HepG2 (cell line): ENCODE measurements around the gene CCDC106. TPM values are rescaled to one million over a fixed set of nuclear protein-coding genes. Genes with fewer than 3 reads are reported as not detected.

ENCODE experiments used
- ATAC-seq: fragments of 200-7000 bp; cut with Tn5 transposase; 3 replicates; pipeline ENCODE4 v1.9.1; 2020; ENCODE audit warnings: mild to moderate bottlenecking, moderate library complexity
- BruUV-seq: library from RNA; stranded (reverse); fragments of 400-500 nt; replicated peaks from 2 replicates; lab custom pipeline; 2021; lab: Mats Ljungman, UMichigan
- CTCF ChIA-PET: fragments of 300-600 bp; formaldehyde crosslinking; extraction: SDS; loops from one replicate; lab custom pipeline; 2021; ENCODE audit warnings: low total read pairs, inconsistent platforms, low intra/inter-chr PET ratio; lab: Yijun Ruan, JAX
- POLR2A ChIA-PET: fragments of 350-600 bp; sonication (Branson Sonifier 250); formaldehyde crosslinking; loops from one replicate; lab custom pipeline; 2020; ENCODE audit warnings: antibody characterized with exemption, inconsistent platforms; lab: Yijun Ruan, JAX
- DNase-seq: peaks from one replicate; pipeline ENCODE4 v3.0.0-alpha.2; 2015; ENCODE audit warnings: low spot score
- FAIRE-seq: peaks from 3 replicates; lab custom pipeline; 2011; peaks lifted over from hg19 to GRCh38; lab: Jason Lieb, UNC
- H2AFZ ChIP-seq: one replicate; pipeline ENCODE4 v1.6.1; 2011; ENCODE audit warnings: low read length, inconsistent platforms
- H3K27ac ChIP-seq: fragments of 300-600 bp; 3 replicates; pipeline ENCODE4 v1.8.0; 2011; ENCODE audit warnings: mixed run types, mild to moderate bottlenecking, mixed read lengths, low read length, inconsistent platforms; ENCODE audit not compliant: insufficient read depth; ENCODE audit errors: extremely low read length
- H3K27me3 ChIP-seq, 2 experiments: fragments of 200-600 bp in 1 of 2; 2 replicates in 1 of 2; 3 replicates in 1 of 2; pipeline versions ENCODE4 v1.6.0 to v1.8.0; 2011; ENCODE audit warnings: low read length in 2 of 2, mild to moderate bottlenecking in 2 of 2, moderate library complexity in 2 of 2, inconsistent platforms in 1 of 2; ENCODE audit not compliant: insufficient read depth in 2 of 2, control insufficient read depth in 1 of 2
- H3K36me3 ChIP-seq, 2 experiments: fragments of 200-600 bp in 1 of 2; replicated peaks in 1 of 2; 2 replicates in 1 of 2; 3 replicates in 1 of 2; pipeline versions ENCODE4 v1.5.1 to v1.8.0; 2011; ENCODE audit warnings: low read length in 2 of 2, inconsistent platforms in 1 of 2; ENCODE audit not compliant: insufficient read depth in 2 of 2, control insufficient read depth in 1 of 2
- H3K4me1 ChIP-seq: 2 replicates; pipeline ENCODE4 v1.5.1; 2012; ENCODE audit warnings: low read length, inconsistent platforms; ENCODE audit not compliant: insufficient read depth
- H3K4me2 ChIP-seq: 2 replicates; pipeline ENCODE4 v1.6.0; 2011; ENCODE audit warnings: low read depth, low read length, inconsistent platforms
- H3K4me3 ChIP-seq, 3 experiments: fragments of 200-600 bp in 1 of 3; sonication (generic), shearing (Covaris generic) in 1 of 3; replicated peaks in 1 of 3; 2 replicates each; pipeline ENCODE4 v1.5.1; 2011 to 2016; ENCODE audit warnings: low read length in 3 of 3, inconsistent platforms in 2 of 3, low read depth in 2 of 3, mild to moderate bottlenecking in 2 of 3, control low read depth in 1 of 3, mixed read lengths in 1 of 3; ENCODE audit not compliant: insufficient read depth in 1 of 3
- H3K79me2 ChIP-seq: one replicate; pipeline ENCODE4 v1.6.1; 2011; ENCODE audit warnings: low read length, inconsistent platforms; ENCODE audit not compliant: insufficient read depth
- H3K9ac ChIP-seq: 2 replicates; pipeline ENCODE4 v1.6.0; 2011; ENCODE audit warnings: mild to moderate bottlenecking, low read depth, low read length, inconsistent platforms; ENCODE audit not compliant: insufficient read depth
- H3K9me3 ChIP-seq: 2 replicates; pipeline ENCODE4 v1.5.1; 2012; ENCODE audit warnings: mild to moderate bottlenecking, low read length
- H4K20me1 ChIP-seq: 2 replicates; pipeline ENCODE4 v1.6.0; 2011; ENCODE audit warnings: inconsistent platforms, mild to moderate bottlenecking, low read length, moderate library complexity; ENCODE audit not compliant: insufficient read depth
- CEBPB ChIP-seq: IDR thresholded peaks from 2 replicates; pipeline ENCODE4 v1.6.1; 2011; ENCODE audit warnings: low read depth, low read length, improper control_type of control experiment, borderline replicate concordance
- CREM ChIP-seq, 2 experiments: sonication (generic) in 1 of 2; formaldehyde crosslinking in 1 of 2; IDR thresholded peaks; 2 replicates each; pipeline versions ENCODE4 v1.4.0 to v1.6.1; 2016 to 2020; ENCODE audit warnings: antibody characterized with exemption in 1 of 2, mild to moderate bottlenecking in 1 of 2, missing genetic modification reagents in 1 of 2
- ELF3 ChIP-seq: IDR thresholded peaks from 2 replicates; pipeline ENCODE4 v1.6.1; 2016; ENCODE audit warnings: missing genetic modification reagents, missing compliant biosample characterization
- NR1H2 ChIP-seq: sonication (generic); formaldehyde crosslinking; IDR thresholded peaks from 2 replicates; pipeline ENCODE4 v1.8.1; 2022; ENCODE audit warnings: low read depth, missing genetic modification reagents, borderline replicate concordance
- SMAD9 ChIP-seq: sonication (generic); formaldehyde crosslinking; IDR thresholded peaks from 2 replicates; pipeline ENCODE4 v1.5.1; 2020; ENCODE audit warnings: mild to moderate bottlenecking, missing genetic modification reagents
- ZBTB20 ChIP-seq: sonication (generic); formaldehyde crosslinking; IDR thresholded peaks from 2 replicates; pipeline ENCODE4 v1.8.1; 2023; ENCODE audit warnings: missing genetic modification reagents, low read depth, mild to moderate bottlenecking, borderline replicate concordance
- ZFP36L2 ChIP-seq: sonication (generic); formaldehyde crosslinking; IDR thresholded peaks from 2 replicates; pipeline ENCODE4 v1.4.0; 2020; ENCODE audit warnings: missing genetic modification reagents
- ZMYM3 ChIP-seq: sonication (generic); formaldehyde crosslinking; IDR thresholded peaks from 2 replicates; pipeline ENCODE4 v1.5.1; 2020; ENCODE audit warnings: mild to moderate bottlenecking, missing genetic modification reagents
- ZNF501 ChIP-seq: sonication (generic); formaldehyde crosslinking; IDR thresholded peaks from 2 replicates; pipeline ENCODE4 v1.5.1; 2020; ENCODE audit warnings: mild to moderate bottlenecking, moderate library complexity, missing genetic modification reagents
- ZNF564 ChIP-seq: sonication (generic); formaldehyde crosslinking; IDR thresholded peaks from 2 replicates; pipeline ENCODE4 v1.8.1; 2023; ENCODE audit warnings: mild to moderate bottlenecking, missing genetic modification reagents
- WGBS: methylation state at CpG from one replicate; pipeline ENCODE4 v1.1.6; 2017; ENCODE audit warnings: low lambda C conversion rate; 5-methylcytosine and 5-hydroxymethylcytosine counted together
- in situ Hi-C: cut with HindIII; loops from 2 replicates; pipeline ENCODE4 v1.10.0; 2017; ENCODE audit warnings: low pct_unique_long_range_greater_than_20kb; ENCODE audit not compliant: extremely low pct_ligation_motif_present
- intact Hi-C: fragments of 100-400 bp; cut with micrococcal nuclease; formaldehyde crosslinking; loops from one replicate; pipeline ENCODE4 v1.10.0; 2022; ENCODE audit not compliant: unreplicated experiment
- polyA plus RNA-seq, 8 experiments: library from polyadenylated mRNA; depleted of rRNA in 3 of 8; stranded (reverse) in 7 of 8; unstranded in 1 of 8; fragments of >200 nt; fragmentation: Illumina TruSeq in 4 of 8; extraction: Trizol in 4 of 8; gene quantifications; 2 replicates each; pipeline versions ENCODE4 v1.2.1 to v1.2.3, GENCODE V29; 2011 to 2016; ENCODE audit warnings: low read depth in 4 of 8, missing spikeins in 1 of 8, mixed read lengths in 1 of 8; ENCODE audit not compliant: insufficient read depth in 1 of 8
- total RNA-seq, 5 experiments: library from RNA; depleted of rRNA; stranded (reverse); fragments of >200 nt; fragmentation: Illumina TruSeq; extraction: Trizol; gene quantifications; 2 replicates each; pipeline ENCODE4 v1.2.3, GENCODE V29; 2016; ENCODE audit warnings: low read depth in 1 of 5
- TF ChIP-seq, protein P1 (sequence below): sonication (generic); formaldehyde crosslinking; IDR thresholded peaks from 2 replicates; pipeline ENCODE4 v1.8.0; 2022; ENCODE audit warnings: mild to moderate bottlenecking, missing genetic modification reagents; ENCODE audit not compliant: insufficient replicate concordance
- TF ChIP-seq, protein P2 (sequence below): fragments of 450-650 bp; IDR thresholded peaks from 2 replicates; pipeline ENCODE4 v1.6.1; 2017; ENCODE audit warnings: mild to moderate bottlenecking
- TF ChIP-seq, protein P3 (sequence below): sonication (generic); formaldehyde crosslinking; IDR thresholded peaks from 2 replicates; pipeline ENCODE4 v1.5.1; 2020; ENCODE audit warnings: mild to moderate bottlenecking, moderate library complexity, missing genetic modification reagents
- TF ChIP-seq, protein P4 (sequence below): sonication (generic); formaldehyde crosslinking; IDR thresholded peaks from 2 replicates; pipeline ENCODE4 v1.5.0; 2020; ENCODE audit warnings: mild to moderate bottlenecking, missing genetic modification reagents

Gene CCDC106
- total and polyA plus RNA-seq, 2 of the 13 experiments (the other 11 are each of a cell fraction or from before 2014, with no cell fraction given) = 4.7 to 8.8 TPM

DNA sequence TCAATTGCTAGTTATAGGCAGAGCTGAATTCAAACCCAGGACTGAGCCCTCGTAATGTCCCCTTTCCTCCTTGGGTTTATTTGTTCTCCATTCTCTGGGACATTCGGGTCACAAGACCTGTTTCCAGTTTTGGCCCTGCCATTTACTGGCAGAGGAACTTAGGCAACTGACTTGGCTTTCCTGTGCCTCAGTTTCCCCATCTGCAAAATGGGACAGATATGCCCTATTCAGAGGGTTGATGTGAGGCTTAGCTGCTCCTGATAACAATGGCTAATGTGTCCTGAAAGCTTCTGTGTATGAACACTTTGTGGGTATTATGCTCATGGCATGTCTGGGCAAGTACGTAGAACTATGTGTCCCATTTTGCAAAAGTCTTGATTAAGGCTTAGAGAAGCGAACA, 46.9 kb upstream of the CCDC106 start:
- in situ Hi-C loops = no loop called here
- ChIA-PET CTCF (no interaction called here), POLR2A (interaction anchor here (1.1 to 4.9 kb wide), 5 partner anchors 16 to 345 kb away, joined by 3 to 66 read pairs (median 19); partner anchors contain the start of genes ZNF579 and ZNF784)
- no peaks in the 10 kb centered on the region for H3K9me3 ChIP-seq
- 0 out of 2 replicates have a peak, but pooled peaks cover 6% of the 10 kb centered on the region for H4K20me1 ChIP-seq
- FAIRE-seq (no peak), DNase-seq (no peak), ATAC-seq (no peak)
- no TSS peak for BruUV-seq
- H3K27ac ChIP-seq = peak overlapping the region; percentile 98
- H2AFZ ChIP-seq = no peak overlapping the region
- peaks cover 4 to 15% of the 10 kb centered on the region in 2 experiments; a peak in 4 of 5 replicates for H3K36me3 ChIP-seq
- intact Hi-C loops = loop anchor here (2.0 to 10.0 kb wide), 2 partner anchors 14 to 46 kb away; no protein-coding TSS in a partner anchor
- H3K27me3 ChIP-seq = no peaks in the 10 kb centered on the region; a peak in 1 of 5 replicates
- H3K4me1 ChIP-seq = peaks cover 42% of the 10 kb centered on the region
- 62% methylated on average over 4 of the region's 4 CpGs for WGBS
- H3K4me2 ChIP-seq = peak overlapping the region; percentile 88
- peak overlapping the region; percentile 73 to 94 (median 90) for H3K4me3 ChIP-seq
- H3K79me2 ChIP-seq = peaks cover 2% of the 10 kb centered on the region
- H3K9ac ChIP-seq = peak overlapping the region; percentile 75
- no peak for TF ChIP-seq CREM (IDR thresholded peaks at IDR 0.05)
- TF ChIP-seq CREM (CRISPR knock-in tag; IDR thresholded peaks at IDR 0.05) = 0 out of 2 replicates have a peak, but pooled peaks have one; percentile 1
- TF ChIP-seq ELF3 = no peak
- TF ChIP-seq, protein P1, sequence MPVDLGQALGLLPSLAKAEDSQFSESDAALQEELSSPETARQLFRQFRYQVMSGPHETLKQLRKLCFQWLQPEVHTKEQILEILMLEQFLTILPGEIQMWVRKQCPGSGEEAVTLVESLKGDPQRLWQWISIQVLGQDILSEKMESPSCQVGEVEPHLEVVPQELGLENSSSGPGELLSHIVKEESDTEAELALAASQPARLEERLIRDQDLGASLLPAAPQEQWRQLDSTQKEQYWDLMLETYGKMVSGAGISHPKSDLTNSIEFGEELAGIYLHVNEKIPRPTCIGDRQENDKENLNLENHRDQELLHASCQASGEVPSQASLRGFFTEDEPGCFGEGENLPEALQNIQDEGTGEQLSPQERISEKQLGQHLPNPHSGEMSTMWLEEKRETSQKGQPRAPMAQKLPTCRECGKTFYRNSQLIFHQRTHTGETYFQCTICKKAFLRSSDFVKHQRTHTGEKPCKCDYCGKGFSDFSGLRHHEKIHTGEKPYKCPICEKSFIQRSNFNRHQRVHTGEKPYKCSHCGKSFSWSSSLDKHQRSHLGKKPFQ (CRISPR knock-in tag) = no peak
- TF ChIP-seq ZNF501 (CRISPR knock-in tag) = peak; percentile 40; the same call in 1 of the 2 replicates
- no peak for TF ChIP-seq ZFP36L2 (CRISPR knock-in tag)
- no peak for TF ChIP-seq ZBTB20 (CRISPR knock-in tag)
- TF ChIP-seq ZMYM3 = peak; percentile 83
- TF ChIP-seq, protein P2, sequence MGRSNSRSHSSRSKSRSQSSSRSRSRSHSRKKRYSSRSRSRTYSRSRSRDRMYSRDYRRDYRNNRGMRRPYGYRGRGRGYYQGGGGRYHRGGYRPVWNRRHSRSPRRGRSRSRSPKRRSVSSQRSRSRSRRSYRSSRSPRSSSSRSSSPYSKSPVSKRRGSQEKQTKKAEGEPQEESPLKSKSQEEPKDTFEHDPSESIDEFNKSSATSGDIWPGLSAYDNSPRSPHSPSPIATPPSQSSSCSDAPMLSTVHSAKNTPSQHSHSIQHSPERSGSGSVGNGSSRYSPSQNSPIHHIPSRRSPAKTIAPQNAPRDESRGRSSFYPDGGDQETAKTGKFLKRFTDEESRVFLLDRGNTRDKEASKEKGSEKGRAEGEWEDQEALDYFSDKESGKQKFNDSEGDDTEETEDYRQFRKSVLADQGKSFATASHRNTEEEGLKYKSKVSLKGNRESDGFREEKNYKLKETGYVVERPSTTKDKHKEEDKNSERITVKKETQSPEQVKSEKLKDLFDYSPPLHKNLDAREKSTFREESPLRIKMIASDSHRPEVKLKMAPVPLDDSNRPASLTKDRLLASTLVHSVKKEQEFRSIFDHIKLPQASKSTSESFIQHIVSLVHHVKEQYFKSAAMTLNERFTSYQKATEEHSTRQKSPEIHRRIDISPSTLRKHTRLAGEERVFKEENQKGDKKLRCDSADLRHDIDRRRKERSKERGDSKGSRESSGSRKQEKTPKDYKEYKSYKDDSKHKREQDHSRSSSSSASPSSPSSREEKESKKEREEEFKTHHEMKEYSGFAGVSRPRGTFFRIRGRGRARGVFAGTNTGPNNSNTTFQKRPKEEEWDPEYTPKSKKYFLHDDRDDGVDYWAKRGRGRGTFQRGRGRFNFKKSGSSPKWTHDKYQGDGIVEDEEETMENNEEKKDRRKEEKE = no peak
- TF ChIP-seq, protein P3, sequence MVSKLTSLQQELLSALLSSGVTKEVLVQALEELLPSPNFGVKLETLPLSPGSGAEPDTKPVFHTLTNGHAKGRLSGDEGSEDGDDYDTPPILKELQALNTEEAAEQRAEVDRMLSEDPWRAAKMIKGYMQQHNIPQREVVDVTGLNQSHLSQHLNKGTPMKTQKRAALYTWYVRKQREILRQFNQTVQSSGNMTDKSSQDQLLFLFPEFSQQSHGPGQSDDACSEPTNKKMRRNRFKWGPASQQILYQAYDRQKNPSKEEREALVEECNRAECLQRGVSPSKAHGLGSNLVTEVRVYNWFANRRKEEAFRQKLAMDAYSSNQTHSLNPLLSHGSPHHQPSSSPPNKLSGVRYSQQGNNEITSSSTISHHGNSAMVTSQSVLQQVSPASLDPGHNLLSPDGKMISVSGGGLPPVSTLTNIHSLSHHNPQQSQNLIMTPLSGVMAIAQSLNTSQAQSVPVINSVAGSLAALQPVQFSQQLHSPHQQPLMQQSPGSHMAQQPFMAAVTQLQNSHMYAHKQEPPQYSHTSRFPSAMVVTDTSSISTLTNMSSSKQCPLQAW (CRISPR knock-in tag) = 0 out of 2 replicates have a peak, but pooled peaks have one; percentile 40
- TF ChIP-seq, protein P4, sequence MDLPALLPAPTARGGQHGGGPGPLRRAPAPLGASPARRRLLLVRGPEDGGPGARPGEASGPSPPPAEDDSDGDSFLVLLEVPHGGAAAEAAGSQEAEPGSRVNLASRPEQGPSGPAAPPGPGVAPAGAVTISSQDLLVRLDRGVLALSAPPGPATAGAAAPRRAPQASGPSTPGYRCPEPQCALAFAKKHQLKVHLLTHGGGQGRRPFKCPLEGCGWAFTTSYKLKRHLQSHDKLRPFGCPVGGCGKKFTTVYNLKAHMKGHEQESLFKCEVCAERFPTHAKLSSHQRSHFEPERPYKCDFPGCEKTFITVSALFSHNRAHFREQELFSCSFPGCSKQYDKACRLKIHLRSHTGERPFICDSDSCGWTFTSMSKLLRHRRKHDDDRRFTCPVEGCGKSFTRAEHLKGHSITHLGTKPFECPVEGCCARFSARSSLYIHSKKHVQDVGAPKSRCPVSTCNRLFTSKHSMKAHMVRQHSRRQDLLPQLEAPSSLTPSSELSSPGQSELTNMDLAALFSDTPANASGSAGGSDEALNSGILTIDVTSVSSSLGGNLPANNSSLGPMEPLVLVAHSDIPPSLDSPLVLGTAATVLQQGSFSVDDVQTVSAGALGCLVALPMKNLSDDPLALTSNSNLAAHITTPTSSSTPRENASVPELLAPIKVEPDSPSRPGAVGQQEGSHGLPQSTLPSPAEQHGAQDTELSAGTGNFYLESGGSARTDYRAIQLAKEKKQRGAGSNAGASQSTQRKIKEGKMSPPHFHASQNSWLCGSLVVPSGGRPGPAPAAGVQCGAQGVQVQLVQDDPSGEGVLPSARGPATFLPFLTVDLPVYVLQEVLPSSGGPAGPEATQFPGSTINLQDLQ (CRISPR knock-in tag) = no peak
- no peak for TF ChIP-seq NR1H2 (CRISPR knock-in tag)
- TF ChIP-seq CEBPB = no peak
- no peak for TF ChIP-seq ZNF564 (CRISPR knock-in tag)
- no peak for TF ChIP-seq SMAD9 (CRISPR knock-in tag)
